HEK293 (cell line): ENCODE data around the gene CRYBG2.

ENCODE experiments used
- GLI4 ChIP-seq: fragments of 450-650 bp; formaldehyde crosslinking; IDR thresholded peaks from 2 replicates; pipeline ENCODE4 v1.5.1; 2016; ENCODE audit warnings: missing biosample characterization, missing genetic modification characterization
- GLIS1 ChIP-seq: fragments of 450-650 bp; formaldehyde crosslinking; IDR thresholded peaks from 2 replicates; pipeline ENCODE4 v1.5.1; 2016; ENCODE audit warnings: missing biosample characterization, missing genetic modification characterization
- HOXC10 ChIP-seq: sonication (generic); formaldehyde crosslinking; IDR thresholded peaks from 2 replicates; pipeline ENCODE4 v1.8.1; 2023; ENCODE audit warnings: mild to moderate bottlenecking, missing genetic modification reagents
- KLF17 ChIP-seq: fragments of 450-650 bp; formaldehyde crosslinking; IDR thresholded peaks from 2 replicates; pipeline ENCODE4 v1.5.1; 2016; ENCODE audit warnings: missing biosample characterization, missing genetic modification characterization
- SP7 ChIP-seq: fragments of 450-650 bp; formaldehyde crosslinking; IDR thresholded peaks from 2 replicates; pipeline ENCODE4 v1.5.1; 2016; ENCODE audit warnings: missing biosample characterization, missing genetic modification characterization
- YY2 ChIP-seq: fragments of 450-650 bp; formaldehyde crosslinking; IDR thresholded peaks from 2 replicates; pipeline ENCODE4 v1.5.1; 2016; ENCODE audit warnings: missing biosample characterization, missing genetic modification characterization
- ZEB2 ChIP-seq: fragments of 450-650 bp; formaldehyde crosslinking; IDR thresholded peaks from 2 replicates; pipeline ENCODE4 v1.5.1; 2016; ENCODE audit warnings: missing biosample characterization, missing genetic modification characterization
- ZFP69B ChIP-seq: fragments of 450-650 bp; formaldehyde crosslinking; IDR thresholded peaks from 2 replicates; pipeline ENCODE4 v1.5.1; 2016; ENCODE audit warnings: missing biosample characterization, missing genetic modification characterization
- ZNF148 ChIP-seq: fragments of 450-650 bp; formaldehyde crosslinking; IDR thresholded peaks from 2 replicates; pipeline ENCODE4 v1.5.0; 2017; ENCODE audit warnings: missing biosample characterization, missing genetic modification characterization, borderline replicate concordance
- ZNF302 ChIP-seq: fragments of 450-650 bp; formaldehyde crosslinking; IDR thresholded peaks from 2 replicates; pipeline ENCODE4 v1.5.1; 2016; ENCODE audit warnings: missing biosample characterization, missing genetic modification characterization, low read depth
- ZNF335 ChIP-seq: fragments of 450-650 bp; formaldehyde crosslinking; conservative IDR thresholded peaks from 2 replicates; pipeline ENCODE4 v1.5.1; 2016; ENCODE audit warnings: missing biosample characterization, missing genetic modification characterization
- ZNF398 ChIP-seq: fragments of 450-650 bp; formaldehyde crosslinking; IDR thresholded peaks from 2 replicates; pipeline ENCODE4 v1.5.1; 2017; ENCODE audit warnings: missing biosample characterization, missing genetic modification characterization
- ZNF518A ChIP-seq: fragments of 450-650 bp; formaldehyde crosslinking; conservative IDR thresholded peaks from 2 replicates; pipeline ENCODE4 v1.5.1; 2016; ENCODE audit warnings: low read depth, missing biosample characterization, missing genetic modification characterization
- ZNF560 ChIP-seq: fragments of 450-650 bp; formaldehyde crosslinking; IDR thresholded peaks from 2 replicates; pipeline ENCODE4 v1.5.1; 2017; ENCODE audit warnings: missing biosample characterization, missing genetic modification characterization, borderline replicate concordance
- ZNF623 ChIP-seq: fragments of 450-650 bp; formaldehyde crosslinking; IDR thresholded peaks from 2 replicates; pipeline ENCODE4 v1.5.1; 2016; ENCODE audit warnings: missing biosample characterization, missing genetic modification characterization
- ZNF629 ChIP-seq: fragments of 450-650 bp; formaldehyde crosslinking; IDR thresholded peaks from 2 replicates; pipeline ENCODE4 v1.5.1; 2017; ENCODE audit warnings: missing biosample characterization, missing genetic modification characterization
- ZNF76 ChIP-seq: fragments of 450-650 bp; formaldehyde crosslinking; IDR thresholded peaks from 2 replicates; pipeline ENCODE4; 2016; ENCODE audit warnings: low read depth, missing biosample characterization, missing genetic modification characterization, borderline replicate concordance
- ZNF837 ChIP-seq: fragments of 450-650 bp; formaldehyde crosslinking; IDR thresholded peaks from 2 replicates; pipeline ENCODE4 v1.5.1; 2016; ENCODE audit warnings: missing biosample characterization, missing genetic modification characterization
- TF ChIP-seq, protein P1 (sequence below): fragments of 450-650 bp; formaldehyde crosslinking; IDR thresholded peaks from 2 replicates; pipeline ENCODE4 v1.5.1; 2017; ENCODE audit warnings: missing biosample characterization, missing genetic modification characterization
- TF ChIP-seq, protein P2 (sequence below): fragments of 450-650 bp; formaldehyde crosslinking; IDR thresholded peaks from 2 replicates; pipeline ENCODE4 v1.5.1; 2016; ENCODE audit warnings: missing biosample characterization, missing genetic modification characterization

The CRYBG2 gene

GRCh38 chr1:26280333-26281042 lies 73.4 kb downstream of the CRYBG2 start (continued):
- TF ChIP-seq ZNF398 (tag by site-specific recombination) = peak; percentile 97
- no peak for TF ChIP-seq ZNF76 (tag by site-specific recombination)
- no peak for TF ChIP-seq YY2 (tag by site-specific recombination)
- no peak; the same call in 1 of the 2 replicates for TF ChIP-seq ZNF623
- 0 out of 2 replicates have a peak, but pooled peaks have one; percentile 48 for TF ChIP-seq ZNF837 (tag by site-specific recombination)
- peak; percentile 58; the same call in 1 of the 2 replicates for TF ChIP-seq KLF17 (tag by site-specific recombination)
- TF ChIP-seq ZNF629 = no peak; the same call in 1 of the 2 replicates
- no peak for TF ChIP-seq ZNF560 (tag by site-specific recombination)
- TF ChIP-seq HOXC10 (CRISPR knock-in tag) = no peak
- TF ChIP-seq ZNF335 (tag by site-specific recombination) = peak; percentile 54; the same call in 1 of the 2 replicates
- no peak for TF ChIP-seq ZNF518A (tag by site-specific recombination)
- TF ChIP-seq ZFP69B (tag by site-specific recombination) = peak; percentile 12; the same call in 1 of the 2 replicates
- TF ChIP-seq ZEB2 = peak; percentile 7; the same call in 1 of the 2 replicates
- TF ChIP-seq, protein P1, sequence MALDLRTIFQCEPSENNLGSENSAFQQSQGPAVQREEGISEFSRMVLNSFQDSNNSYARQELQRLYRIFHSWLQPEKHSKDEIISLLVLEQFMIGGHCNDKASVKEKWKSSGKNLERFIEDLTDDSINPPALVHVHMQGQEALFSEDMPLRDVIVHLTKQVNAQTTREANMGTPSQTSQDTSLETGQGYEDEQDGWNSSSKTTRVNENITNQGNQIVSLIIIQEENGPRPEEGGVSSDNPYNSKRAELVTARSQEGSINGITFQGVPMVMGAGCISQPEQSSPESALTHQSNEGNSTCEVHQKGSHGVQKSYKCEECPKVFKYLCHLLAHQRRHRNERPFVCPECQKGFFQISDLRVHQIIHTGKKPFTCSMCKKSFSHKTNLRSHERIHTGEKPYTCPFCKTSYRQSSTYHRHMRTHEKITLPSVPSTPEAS = no peak
- TF ChIP-seq GLI4 (tag by site-specific recombination) = no peak
- no peak for TF ChIP-seq ZNF302 (tag by site-specific recombination)
- TF ChIP-seq ZNF148 (tag by site-specific recombination) = no peak
- peak; percentile 37; the same call in 1 of the 2 replicates for TF ChIP-seq SP7
- peak; percentile 42 for TF ChIP-seq GLIS1 (tag by site-specific recombination)
- TF ChIP-seq, protein P2, sequence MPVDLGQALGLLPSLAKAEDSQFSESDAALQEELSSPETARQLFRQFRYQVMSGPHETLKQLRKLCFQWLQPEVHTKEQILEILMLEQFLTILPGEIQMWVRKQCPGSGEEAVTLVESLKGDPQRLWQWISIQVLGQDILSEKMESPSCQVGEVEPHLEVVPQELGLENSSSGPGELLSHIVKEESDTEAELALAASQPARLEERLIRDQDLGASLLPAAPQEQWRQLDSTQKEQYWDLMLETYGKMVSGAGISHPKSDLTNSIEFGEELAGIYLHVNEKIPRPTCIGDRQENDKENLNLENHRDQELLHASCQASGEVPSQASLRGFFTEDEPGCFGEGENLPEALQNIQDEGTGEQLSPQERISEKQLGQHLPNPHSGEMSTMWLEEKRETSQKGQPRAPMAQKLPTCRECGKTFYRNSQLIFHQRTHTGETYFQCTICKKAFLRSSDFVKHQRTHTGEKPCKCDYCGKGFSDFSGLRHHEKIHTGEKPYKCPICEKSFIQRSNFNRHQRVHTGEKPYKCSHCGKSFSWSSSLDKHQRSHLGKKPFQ (tag by site-specific recombination) = 0 out of 2 replicates have a peak, but pooled peaks have one; percentile 17
